HCT116 (cell line): Measurements from ENCODE around the gene SLC9A2. TPM values are rescaled to one million over a fixed set of nuclear protein-coding genes. Genes with fewer than 3 reads are reported as not detected.

Experiments
- ATAC-seq: fragments of 200-7000 bp; cut with Tn5 transposase; 2 replicates; pipeline ENCODE4 v1.9.1; 2020; ENCODE audit warnings: mild to moderate bottlenecking, moderate library complexity
- BruUV-seq: library from RNA; stranded (reverse); fragments of 400-500 nt; replicated peaks from 2 replicates; lab custom pipeline; 2021; lab: Mats Ljungman, UMichigan
- CTCF ChIA-PET: fragments of 300-600 bp; sonication (Branson Sonifier 250); formaldehyde crosslinking; loops from one replicate; lab custom pipeline; 2021; ENCODE audit warnings: antibody characterized with exemption; lab: Charles Lee
- POLR2A ChIA-PET: fragments of 300-600, 350-600 bp; sonication (Branson Sonifier 250); formaldehyde crosslinking; loops from one replicate; lab custom pipeline; 2021; ENCODE audit warnings: antibody characterized with exemption; lab: Charles Lee
- RAD21 ChIA-PET, 2 experiments: fragments of 300-600 bp; sonication (Branson Sonifier 250); formaldehyde crosslinking; loops; one replicate each; lab custom pipeline; 2023; ENCODE audit warnings: low total read pairs in 2 of 2; ENCODE audit not compliant: uncharacterized antibody in 2 of 2, unreplicated experiment in 2 of 2, low non-redundant PET in 1 of 2; lab: Charles Lee
- DNase-seq: peaks from one replicate; pipeline ENCODE4 v3.0.0-alpha.2; 2010; ENCODE audit warnings: low read depth, low spot score
- H2AFZ ChIP-seq: fragments of 200-600 bp; shearing (Covaris generic), sonication (generic); 2 replicates; pipeline ENCODE4 v1.6.1; 2017; ENCODE audit warnings: low read depth, mixed run types, mixed read lengths, antibody characterized with exemption, low read length; ENCODE audit not compliant: poor library complexity, severe bottlenecking
- H3K27ac ChIP-seq: 2 replicates; pipeline ENCODE4 v1.5.1; 2012; ENCODE audit warnings: low read depth, low read length
- H3K27me3 ChIP-seq: fragments of 200-600 bp; sonication (generic); 2 replicates; pipeline ENCODE4 v1.6.1; 2016; ENCODE audit warnings: mixed run types, low read length, mixed read lengths; ENCODE audit not compliant: insufficient read depth
- H3K36me3 ChIP-seq, 2 experiments: fragments of 200-500 bp in 1 of 2; fragments of 200-600 bp in 1 of 2; sonication (Bioruptor generic) in 1 of 2; sonication (generic) in 1 of 2; 2 replicates each; pipeline versions ENCODE4 v1.5.1 to v1.6.1; 2014 to 2016; ENCODE audit warnings: low read length in 2 of 2, inconsistent platforms in 1 of 2, mixed read lengths in 1 of 2, mixed run types in 1 of 2; ENCODE audit not compliant: insufficient read depth in 2 of 2, control insufficient read depth in 1 of 2
- H3K4me1 ChIP-seq, 2 experiments: fragments of 200-600 bp in 1 of 2; sonication (generic) in 1 of 2; 2 replicates each; pipeline versions ENCODE4 v1.5.1 to v1.6.1; 2012 to 2017; ENCODE audit warnings: low read length in 2 of 2, inconsistent platforms in 1 of 2, mild to moderate bottlenecking in 1 of 2, mixed read lengths in 1 of 2, mixed run types in 1 of 2, moderate library complexity in 1 of 2; ENCODE audit not compliant: insufficient read depth in 2 of 2, control insufficient read depth in 1 of 2
- H3K4me2 ChIP-seq: fragments of 200-600 bp; sonication (generic); 2 replicates; pipeline ENCODE4 v1.6.1; 2017; ENCODE audit warnings: mixed run types, low read length, mixed read lengths
- H3K4me3 ChIP-seq, 2 experiments: fragments of 200-600 bp in 1 of 2; sonication (generic) in 1 of 2; replicated peaks in 1 of 2; 2 replicates each; pipeline ENCODE4 v1.5.1; 2011 to 2016; ENCODE audit warnings: low read length in 2 of 2, control low read depth in 1 of 2, low read depth in 1 of 2, mild to moderate bottlenecking in 1 of 2, mixed read lengths in 1 of 2, mixed run types in 1 of 2
- H3K79me2 ChIP-seq: fragments of 200-600 bp; sonication (generic); 2 replicates; pipeline ENCODE4 v1.6.1; 2017; ENCODE audit warnings: mild to moderate bottlenecking, mixed run types, low read length, moderate library complexity, mixed read lengths; ENCODE audit not compliant: insufficient read depth
- H3K9ac ChIP-seq: fragments of 200-600 bp; sonication (generic); 2 replicates; pipeline ENCODE4 v1.6.1; 2016; ENCODE audit warnings: low read length, mixed read lengths
- H3K9me2 ChIP-seq: fragments of 200-600 bp; sonication (generic), shearing (Covaris generic); 2 replicates; pipeline ENCODE4 v1.6.1; 2017; ENCODE audit warnings: mixed run types, mild to moderate bottlenecking, moderate library complexity; ENCODE audit not compliant: insufficient read depth
- H3K9me3 ChIP-seq, 2 experiments: fragments of 200-500 bp in 1 of 2; fragments of 200-600 bp in 1 of 2; sonication (Bioruptor generic) in 1 of 2; sonication (generic) in 1 of 2; 2 replicates each; pipeline ENCODE4 v1.6.1; 2014 to 2017; ENCODE audit warnings: low read length in 2 of 2, mixed read lengths in 2 of 2, inconsistent platforms in 1 of 2, low read depth in 1 of 2, mild to moderate bottlenecking in 1 of 2, mixed run types in 1 of 2, moderate library complexity in 1 of 2; ENCODE audit not compliant: control insufficient read depth in 1 of 2, insufficient read depth in 1 of 2
- H4K20me1 ChIP-seq: fragments of 200-600 bp; sonication (generic), shearing (Covaris generic); 2 replicates; pipeline ENCODE4 v1.6.1; 2017; ENCODE audit warnings: mixed run types, mild to moderate bottlenecking, moderate library complexity; ENCODE audit not compliant: insufficient read depth
- CBX3 ChIP-seq: IDR thresholded peaks from 2 replicates; pipeline ENCODE4 v1.6.1; 2012; ENCODE audit warnings: low read depth
- ELF1 ChIP-seq: IDR thresholded peaks from 2 replicates; pipeline ENCODE4 v1.6.1; 2012; ENCODE audit warnings: low read depth, borderline replicate concordance
- EZH2phosphoT487 ChIP-seq: fragments of 200-600 bp; IDR thresholded peaks from 2 replicates; pipeline ENCODE4 v1.6.1; 2018; ENCODE audit warnings: antibody characterized with exemption, borderline replicate concordance
- RAD21 ChIP-seq: IDR thresholded peaks from 2 replicates; pipeline ENCODE4 v1.6.1; 2012; ENCODE audit warnings: low read depth, mild to moderate bottlenecking
- SP1 ChIP-seq: IDR thresholded peaks from 2 replicates; pipeline ENCODE4 v1.6.1; 2012; ENCODE audit warnings: low read depth
- SRF ChIP-seq: IDR thresholded peaks from 2 replicates; pipeline ENCODE4 v1.6.1; 2012; ENCODE audit warnings: low read depth
- ZFX ChIP-seq: fragments of 450-650 bp; IDR thresholded peaks from 2 replicates; pipeline ENCODE4 v1.6.1; 2017
- intact Hi-C: fragments of 100-400 bp; cut with micrococcal nuclease; formaldehyde crosslinking; loops from 2 replicates; pipeline ENCODE4 v1.10.0; 2022
- total RNA-seq: library from RNA; stranded (reverse); gene quantifications from one replicate; pipeline ENCODE4 v1.2.1, GENCODE V29; 2021; ENCODE audit not compliant: unreplicated experiment
- TF ChIP-seq, protein P1 (sequence below): IDR thresholded peaks from 2 replicates; pipeline ENCODE4 v1.6.1; 2011; ENCODE audit warnings: mild to moderate bottlenecking, low read length, moderate library complexity; ENCODE audit not compliant: insufficient replicate concordance; ENCODE audit errors: extremely low read depth
- TF ChIP-seq, protein P2 (sequence below): IDR thresholded peaks from 2 replicates; pipeline ENCODE4 v1.6.1; 2012

The SLC9A2 gene
- total RNA-seq, 1 experiment from 2014 or later = 1.4 TPM

DNA sequence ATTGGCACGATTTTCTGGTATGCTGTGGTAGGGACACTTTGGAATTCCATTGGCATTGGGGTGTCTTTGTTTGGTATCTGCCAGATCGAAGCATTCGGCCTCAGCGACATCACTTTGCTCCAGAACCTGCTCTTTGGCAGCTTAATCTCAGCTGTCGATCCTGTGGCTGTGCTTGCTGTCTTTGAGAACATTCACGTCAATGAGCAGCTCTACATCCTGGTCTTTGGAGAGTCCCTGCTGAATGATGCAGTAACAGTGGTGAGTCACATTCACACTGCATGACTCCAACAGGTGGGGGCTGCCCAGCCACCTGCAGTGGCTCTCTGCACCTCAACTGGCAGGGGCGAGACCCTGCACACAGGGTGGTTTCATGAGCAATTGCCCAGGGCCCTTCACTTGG lies 38.4 kb downstream of the SLC9A2 start (continued):
- TF ChIP-seq, protein P1, sequence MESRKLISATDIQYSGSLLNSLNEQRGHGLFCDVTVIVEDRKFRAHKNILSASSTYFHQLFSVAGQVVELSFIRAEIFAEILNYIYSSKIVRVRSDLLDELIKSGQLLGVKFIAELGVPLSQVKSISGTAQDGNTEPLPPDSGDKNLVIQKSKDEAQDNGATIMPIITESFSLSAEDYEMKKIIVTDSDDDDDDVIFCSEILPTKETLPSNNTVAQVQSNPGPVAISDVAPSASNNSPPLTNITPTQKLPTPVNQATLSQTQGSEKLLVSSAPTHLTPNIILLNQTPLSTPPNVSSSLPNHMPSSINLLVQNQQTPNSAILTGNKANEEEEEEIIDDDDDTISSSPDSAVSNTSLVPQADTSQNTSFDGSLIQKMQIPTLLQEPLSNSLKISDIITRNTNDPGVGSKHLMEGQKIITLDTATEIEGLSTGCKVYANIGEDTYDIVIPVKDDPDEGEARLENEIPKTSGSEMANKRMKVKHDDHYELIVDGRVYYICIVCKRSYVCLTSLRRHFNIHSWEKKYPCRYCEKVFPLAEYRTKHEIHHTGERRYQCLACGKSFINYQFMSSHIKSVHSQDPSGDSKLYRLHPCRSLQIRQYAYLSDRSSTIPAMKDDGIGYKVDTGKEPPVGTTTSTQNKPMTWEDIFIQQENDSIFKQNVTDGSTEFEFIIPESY = no peak
- TF ChIP-seq ELF1 (no peak), ZFX (no peak), SRF (no peak), RAD21 (no peak)
- TF ChIP-seq, protein P2, sequence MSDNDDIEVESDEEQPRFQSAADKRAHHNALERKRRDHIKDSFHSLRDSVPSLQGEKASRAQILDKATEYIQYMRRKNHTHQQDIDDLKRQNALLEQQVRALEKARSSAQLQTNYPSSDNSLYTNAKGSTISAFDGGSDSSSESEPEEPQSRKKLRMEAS = no peak

DNA sequence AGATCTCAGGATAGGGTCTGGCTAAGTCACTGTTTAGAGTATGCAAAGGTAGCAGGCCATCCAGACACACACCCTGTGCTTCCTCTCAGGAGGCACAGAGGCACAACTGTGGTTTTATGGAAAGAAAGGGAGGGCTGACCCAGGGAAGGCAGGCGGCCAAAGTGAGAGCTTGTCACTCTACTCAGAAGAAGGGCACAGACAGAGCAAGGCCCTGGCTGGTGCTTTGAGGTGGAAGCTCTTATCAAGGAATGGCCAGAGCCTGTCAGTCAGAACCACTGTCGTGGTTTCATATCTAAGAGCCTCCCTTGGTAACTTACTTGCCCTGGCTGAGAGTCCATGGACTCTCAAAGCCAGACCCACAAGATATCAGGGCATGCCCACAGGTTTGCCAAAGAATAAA lies 40.7 kb downstream of the SLC9A2 start:
- Histone ChIP-seq H3K9ac (no peak overlapping the region), H4K20me1 (no peaks in the 10 kb centered on the region), H3K4me2 (no peak overlapping the region), H3K4me3 (no peak overlapping the region), H3K36me3 (no peaks in the 10 kb centered on the region), H2AFZ (no peak overlapping the region), H3K27me3 (no peaks in the 10 kb centered on the region), H3K4me1 (peaks cover 4 to 19% of the 10 kb centered on the region in 2 experiments; a peak in 3 of 4 replicates), H3K9me2 (no peaks in the 10 kb centered on the region), H3K79me2 (no peaks in the 10 kb centered on the region), H3K9me3 (no peaks in the 10 kb centered on the region), H3K27ac (no peak overlapping the region)
- POLR2A ChIA-PET = no interaction called here
- intact Hi-C loops = no loop called here
- RAD21 ChIA-PET = no interaction called here
- CTCF ChIA-PET = no interaction called here
- TF ChIP-seq CBX3 = no peak
- no peak for TF ChIP-seq SRF
- TF ChIP-seq SP1 = no peak
- no peak for TF ChIP-seq EZH2phosphoT487
- DNase-seq = no peak
- ATAC-seq = no peak
- BruUV-seq = no TSS peak
